AG09309 (cell line): Measurements from ENCODE around the gene B4GALT1.

Experiments
- DNase-seq: peaks from one replicate; pipeline ENCODE4 v3.0.0-alpha.2; 2010; ENCODE audit warnings: low read depth
- H3K4me3 ChIP-seq: 2 replicates; pipeline ENCODE4 v1.5.1; 2011; ENCODE audit warnings: mild to moderate bottlenecking, low read depth, low read length, moderate library complexity; ENCODE audit not compliant: control insufficient read depth
- CTCF ChIP-seq: IDR thresholded peaks from 2 replicates; pipeline ENCODE4 v1.5.1; 2011; ENCODE audit warnings: mild to moderate bottlenecking, low read depth, low read length, inconsistent platforms; ENCODE audit not compliant: insufficient read depth, control insufficient read depth; ENCODE audit errors: missing control alignments

Gene B4GALT1

DNA sequence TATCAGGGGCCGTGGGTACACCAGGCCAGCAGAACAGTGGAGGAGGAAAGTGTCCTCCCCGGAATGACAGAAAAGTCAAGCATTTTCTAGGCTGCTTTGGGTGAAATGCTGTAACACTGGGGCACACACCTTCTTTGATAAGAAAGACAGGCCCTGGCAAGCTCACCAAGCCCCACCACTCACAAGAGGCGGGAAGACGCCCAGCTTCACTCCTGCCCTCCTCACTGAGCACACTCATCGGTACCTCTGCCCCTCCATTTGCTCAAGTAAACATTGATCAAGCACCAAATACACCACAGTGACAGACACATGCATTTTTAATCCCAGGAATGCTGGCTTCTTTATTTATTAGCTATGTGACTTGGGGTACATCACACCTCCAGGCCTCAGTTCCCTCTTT, 43.1 kb downstream of the B4GALT1 start:
- TF ChIP-seq CTCF = no peak
- no peak overlapping the region for H3K4me3 ChIP-seq
- DNase-seq = no peak

DNA sequence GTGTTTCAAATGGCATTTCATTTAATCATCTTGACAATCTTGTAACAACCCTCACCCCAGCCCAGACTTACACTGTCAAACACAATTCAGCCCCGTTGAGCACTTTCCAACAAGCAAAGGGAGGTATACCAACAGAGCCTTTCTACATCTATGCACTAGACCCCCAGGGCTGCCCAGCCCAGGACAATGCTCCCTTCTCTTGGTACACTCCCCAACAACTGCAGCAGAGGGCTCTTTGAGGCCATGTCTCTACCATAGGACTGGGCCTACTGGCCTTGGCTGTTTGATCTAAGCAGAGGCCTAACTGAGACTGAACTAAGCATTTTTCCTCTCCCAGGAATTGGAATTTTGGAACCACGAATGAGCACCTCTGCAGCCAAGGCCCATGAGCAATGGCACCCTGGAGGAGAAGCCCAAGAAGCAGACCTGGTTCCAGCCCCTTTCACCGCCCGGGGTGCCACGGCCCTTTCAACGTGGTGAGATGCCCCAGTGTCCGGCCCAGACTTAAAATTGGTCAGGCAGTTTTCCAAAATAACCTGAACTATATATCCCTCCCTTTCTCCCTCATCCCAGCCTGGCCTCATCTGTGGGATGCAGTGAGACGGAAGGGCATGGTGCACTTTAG, 43.6 kb downstream of the B4GALT1 start:
- no peak for TF ChIP-seq CTCF
- DNase-seq = no peak
- H3K4me3 ChIP-seq = no peak overlapping the region

DNA sequence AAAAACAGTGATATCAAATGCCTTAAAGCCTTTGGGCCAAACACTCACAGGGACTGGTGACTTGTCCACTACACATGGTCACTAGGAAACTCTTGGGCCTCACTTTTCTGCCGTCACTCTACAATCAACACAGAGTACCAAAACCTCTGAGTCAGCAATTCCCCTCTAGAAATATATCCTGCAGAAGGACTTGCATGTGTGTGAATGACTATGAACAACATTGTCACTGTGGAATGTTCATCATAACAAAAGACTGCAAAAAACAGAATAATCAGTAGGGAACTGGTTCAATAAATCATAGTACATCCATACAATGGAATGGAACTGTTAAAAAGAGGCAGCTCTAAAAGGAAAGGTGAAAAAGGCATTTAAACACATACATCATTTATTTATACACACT, 46.5 kb downstream of the B4GALT1 start:
- TF ChIP-seq CTCF = no peak
- DNase-seq = no peak
- no peak overlapping the region for H3K4me3 ChIP-seq

- no peak overlapping the region for H3K4me3 ChIP-seq
- DNase-seq = no peak
- no peak for TF ChIP-seq CTCF
These were observed 49.3 kb downstream of the B4GALT1 start for GRCh38 chr9:33117796-33118195.

GRCh38 chr9:33117306-33117705, 49.8 kb downstream of the B4GALT1 start:
- H3K4me3 ChIP-seq = no peak overlapping the region
- no peak for TF ChIP-seq CTCF
- DNase-seq = peak; percentile 25

DNA sequence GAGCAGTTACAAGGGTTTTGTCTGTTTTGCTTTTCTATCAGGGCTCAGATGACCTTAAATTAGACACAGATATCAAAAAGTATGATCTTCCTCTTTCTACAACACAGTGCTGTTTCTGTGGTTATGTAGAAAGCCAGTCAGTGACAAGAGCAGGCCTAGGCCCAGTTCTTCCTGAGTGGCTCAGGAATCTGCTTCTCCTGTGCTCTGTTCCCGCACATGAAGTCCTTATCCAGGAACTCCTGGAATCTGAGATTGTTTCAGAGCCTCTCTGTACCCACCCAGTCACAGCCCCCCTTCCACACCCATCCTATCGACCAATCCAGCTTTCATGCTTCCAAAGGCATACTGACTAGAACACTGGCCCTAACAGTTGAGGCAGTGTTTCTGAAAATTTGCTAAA, 50.3 kb downstream of the B4GALT1 start:
- TF ChIP-seq CTCF = no peak
- no peak overlapping the region for H3K4me3 ChIP-seq
- no peak for DNase-seq

- no peak for DNase-seq
- no peak for TF ChIP-seq CTCF
- H3K4me3 ChIP-seq = no peak overlapping the region
These were observed 52.4 kb downstream of the B4GALT1 start for GRCh38 chr9:33114746-33115145.
